ENCODE measurements around the gene TMEM94.
"Not testable (repeated sequence)": the region's sequence is repeated elsewhere in the genome, so short reads cannot be mapped to it uniquely, and the experiment has no call there.

Gene TMEM94

GRCh38 chr17:75445896-75446295 lies 10.5 kb upstream of the TMEM94 start:
- not testable (repeated sequence) for DNase-seq

GRCh38 chr17:75447951-75448856 lies 8.2 kb upstream of the TMEM94 start:
- no peak for DNase-seq

- DNase-seq: no peak
Observed at GRCh38 chr17:75450270-75450669, 6.2 kb upstream of the TMEM94 start.

- peak; percentile 69 for DNase-seq
Observed at GRCh38 chr17:75454193-75454592, 2.2 kb upstream of the TMEM94 start.

GRCh38 chr17:75454672-75455071 lies 1.8 kb upstream of the TMEM94 start:
- not testable (repeated sequence) for DNase-seq

- DNase-seq: no peak
Observed at GRCh38 chr17:75456039-75456416, 407 bp upstream of the TMEM94 start.

GRCh38 chr17:75457047-75457654 lies 716 bp downstream of the TMEM94 start:
- no peak for DNase-seq

- DNase-seq: no peak
Observed at GRCh38 chr17:75459246-75459589, 2.8 kb downstream of the TMEM94 start.

GRCh38 chr17:75459590-75460267 lies 3.3 kb downstream of the TMEM94 start:
- no peak for DNase-seq

- no peak for DNase-seq
Observed at GRCh38 chr17:75460295-75460694, 3.9 kb downstream of the TMEM94 start.

GRCh38 chr17:75463603-75464002 lies 7.2 kb downstream of the TMEM94 start:
- no peak for DNase-seq

GRCh38 chr17:75465039-75465438 lies 8.6 kb downstream of the TMEM94 start:
- no peak for DNase-seq

- DNase-seq: no peak
Observed at GRCh38 chr17:75468291-75468754, 11.9 kb downstream of the TMEM94 start.

- no peak for DNase-seq
Observed at GRCh38 chr17:75468779-75469373, 12.4 kb downstream of the TMEM94 start.

GRCh38 chr17:75471207-75471606 lies 14.8 kb downstream of the TMEM94 start:
- no peak for DNase-seq

- DNase-seq: no peak
Observed at GRCh38 chr17:75472119-75472518, 15.7 kb downstream of the TMEM94 start.

- no peak for DNase-seq
Observed at GRCh38 chr17:75473246-75473645, 16.8 kb downstream of the TMEM94 start.

GRCh38 chr17:75474736-75475135 lies 18.3 kb downstream of the TMEM94 start:
- DNase-seq: no peak

GRCh38 chr17:75475144-75475835 lies 18.9 kb downstream of the TMEM94 start:
- DNase-seq: no peak

GRCh38 chr17:75475851-75476250 lies 19.4 kb downstream of the TMEM94 start:
- DNase-seq: no peak

- DNase-seq: no peak
Observed at GRCh38 chr17:75476271-75476671, 19.8 kb downstream of the TMEM94 start.

GRCh38 chr17:75476752-75477489 lies 20.5 kb downstream of the TMEM94 start:
- no peak for DNase-seq
